Measurements from ENCODE around the gene NFILZ. TPM values are rescaled to one million over a fixed set of nuclear protein-coding genes. Genes with fewer than 3 reads are reported as not detected.

NFILZ gene
- polyA plus RNA-seq, 3 donors: not detected

GRCh38 chr19:8641908-8642547 is 11.6 kb downstream of the NFILZ start:
- peak; percentile 47 for DNase-seq

DNA sequence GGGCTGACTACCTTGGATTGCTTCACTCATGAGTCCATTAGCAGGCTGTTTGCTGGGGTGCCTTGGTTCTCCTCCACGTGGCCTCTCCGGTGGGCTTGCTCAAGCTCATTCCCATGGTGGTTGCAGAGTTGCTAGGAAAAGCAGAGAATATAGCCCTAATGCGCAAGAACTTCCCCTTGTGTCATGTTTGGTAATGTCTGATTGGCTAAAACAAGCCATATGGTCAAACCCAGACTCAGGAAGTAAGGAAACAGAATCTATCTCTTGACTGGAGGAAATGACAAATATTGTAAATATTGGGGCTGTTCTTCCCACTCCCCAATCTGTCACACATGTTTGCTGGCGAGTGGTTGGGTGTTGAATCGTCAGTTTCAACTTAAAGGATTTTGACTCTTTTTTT is 12.1 kb downstream of the NFILZ start:
- DNase-seq: no peak

DNA sequence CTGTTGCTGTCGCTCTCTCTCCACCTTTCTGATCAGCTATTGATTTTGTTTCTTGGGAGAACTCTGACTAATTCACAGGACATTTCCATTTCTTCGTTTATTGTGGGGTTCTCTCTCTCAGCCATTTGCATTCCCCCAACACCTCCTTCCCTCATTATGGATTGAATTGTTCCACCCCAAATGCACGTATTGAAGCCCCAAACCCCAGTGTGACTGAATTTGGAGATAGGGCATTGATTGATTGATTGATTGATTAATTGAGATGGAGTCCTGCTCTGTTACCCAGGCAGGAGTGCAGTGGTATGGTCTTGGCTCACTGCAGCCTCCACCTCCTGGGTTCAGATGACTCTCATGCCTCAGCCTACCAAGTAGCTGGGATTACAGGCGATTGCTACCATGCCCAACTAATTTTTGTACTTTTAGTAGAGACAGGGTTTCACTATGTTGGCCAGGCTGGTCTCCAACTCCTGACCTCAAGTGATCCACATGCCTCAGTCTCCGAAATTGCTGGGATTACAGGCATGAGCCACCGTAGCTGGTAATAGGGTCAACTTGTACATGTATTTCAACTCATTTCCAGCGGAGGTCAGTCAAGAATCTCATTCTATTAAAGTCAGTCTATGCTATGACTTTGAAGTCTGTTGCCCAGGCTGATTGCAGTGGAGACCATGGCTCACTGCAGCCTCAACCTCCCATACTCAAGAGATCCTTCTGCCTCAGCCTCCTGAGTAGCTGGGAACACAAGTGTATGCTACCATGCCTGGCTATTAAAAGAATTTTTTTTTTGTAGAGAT is 13.6 kb downstream of the NFILZ start:
- no peak for DNase-seq

DNA sequence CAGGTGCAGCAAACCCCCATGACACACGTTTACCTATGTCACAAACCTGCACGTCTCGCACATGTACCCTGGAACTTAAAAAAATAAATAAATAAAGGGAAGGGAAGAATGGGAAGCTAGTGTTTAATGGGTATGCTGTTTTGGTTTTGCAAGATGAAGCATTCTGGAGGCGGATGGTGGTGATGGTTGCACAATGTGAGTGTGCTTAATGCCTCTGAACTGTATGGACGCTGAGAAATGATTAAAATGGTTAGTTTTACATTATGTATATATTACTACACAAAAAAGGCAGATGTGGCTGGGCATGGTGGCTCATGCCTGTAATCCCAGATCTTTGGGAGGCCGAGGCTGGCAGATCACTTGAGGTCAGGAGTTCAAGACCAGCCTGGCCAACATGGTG is 17.8 kb downstream of the NFILZ start:
- no peak for DNase-seq

DNA sequence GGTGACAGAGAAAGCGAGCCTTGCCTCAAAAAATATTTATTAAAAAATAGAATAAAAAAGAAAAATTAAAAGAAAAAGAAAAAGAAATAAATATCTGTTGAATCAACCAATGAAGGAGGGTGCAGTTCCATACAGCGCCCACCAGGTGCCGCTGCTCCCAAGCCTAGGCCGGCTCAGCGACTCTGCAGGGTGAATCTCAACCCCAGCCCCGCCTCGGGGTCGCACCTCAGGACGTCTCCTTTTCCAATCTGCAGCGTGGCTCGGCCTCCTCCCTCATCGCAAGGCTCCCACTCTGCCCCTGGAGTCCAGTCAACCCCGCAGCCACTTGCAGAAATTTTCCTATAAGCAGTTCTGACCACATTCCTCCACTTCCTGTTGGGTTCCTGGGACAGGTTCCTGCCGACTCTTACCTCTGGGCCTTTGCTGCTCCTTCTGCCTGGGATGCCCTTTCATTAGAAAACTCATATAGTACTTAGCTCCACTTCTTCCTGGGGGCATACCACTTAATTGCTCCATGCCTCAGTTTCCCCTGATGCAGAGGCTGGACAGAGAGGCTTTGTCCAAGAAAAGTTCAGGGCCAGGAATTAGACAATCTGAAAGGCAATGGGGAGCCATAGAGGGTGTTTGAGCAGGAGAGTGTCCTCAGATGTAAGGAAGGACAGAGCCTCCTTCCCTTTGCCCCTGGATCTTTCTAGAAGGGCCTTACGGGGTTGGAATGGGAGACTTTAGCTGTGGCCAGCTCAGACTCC is 24.3 kb downstream of the NFILZ start:
- peak; percentile 33 for DNase-seq

DNA sequence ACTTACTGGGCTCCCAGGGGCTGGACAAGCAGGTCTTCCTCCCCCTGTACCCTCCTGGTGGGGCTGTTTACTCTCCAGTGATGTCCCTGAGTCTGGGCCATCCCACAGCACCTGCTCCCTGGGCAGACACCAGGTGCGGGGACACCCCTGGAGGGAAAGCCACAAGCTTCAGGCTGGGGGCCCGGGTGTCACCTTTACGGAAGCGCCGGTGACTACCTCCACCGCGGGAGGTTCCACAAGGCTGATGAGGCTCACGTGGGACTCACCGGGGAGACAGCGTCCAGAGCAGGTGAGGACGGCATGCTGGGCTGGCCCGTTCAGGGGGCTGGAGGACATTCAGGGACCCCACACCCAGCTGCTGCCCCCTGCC is 24.9 kb downstream of the NFILZ start:
- DNase-seq: no peak

DNA sequence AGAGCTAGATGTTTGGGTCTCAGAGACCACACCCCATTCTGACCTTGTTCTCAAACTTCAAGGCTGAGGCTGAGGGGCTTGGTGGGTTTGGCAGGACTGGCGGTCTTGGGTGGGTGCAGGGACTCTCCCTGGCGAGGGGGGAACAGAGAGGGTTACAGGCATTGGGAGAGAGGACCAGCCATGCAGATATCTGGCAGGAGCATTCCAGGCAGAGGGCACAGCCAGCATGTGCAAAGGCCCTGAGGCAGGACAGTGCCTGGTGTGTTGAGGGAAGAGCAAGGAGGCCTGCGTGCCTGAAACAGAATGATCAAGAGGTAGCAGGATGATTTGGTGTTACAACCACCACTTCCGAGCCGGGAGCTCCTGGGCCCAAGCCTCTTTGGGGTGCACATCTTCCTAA is 27.4 kb downstream of the NFILZ start:
- no peak for DNase-seq

- DNase-seq: no peak
Measured at GRCh38 chr19:8659905-8660304, 29.5 kb downstream of the NFILZ start.

DNA sequence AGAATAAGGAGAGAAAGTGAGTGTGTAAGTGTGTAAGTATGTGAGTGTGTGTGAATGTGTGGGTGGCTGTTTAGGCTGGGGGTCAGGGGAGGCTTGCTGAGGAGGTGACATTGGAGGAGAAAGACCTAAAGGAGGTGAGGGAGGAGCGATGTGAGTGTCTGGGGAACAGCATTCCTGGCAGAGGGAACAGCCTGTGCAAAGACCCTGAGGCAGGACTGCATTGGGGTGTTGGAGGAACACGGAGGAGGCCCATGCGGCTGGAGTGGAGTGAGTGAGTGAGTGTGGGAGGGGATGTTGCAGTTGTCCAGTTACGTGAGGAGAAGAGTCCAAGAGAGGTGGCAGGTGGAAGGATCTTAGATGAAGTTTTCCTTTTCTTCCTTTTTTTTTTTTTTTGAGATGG is 31.8 kb downstream of the NFILZ start:
- no peak for DNase-seq

DNA sequence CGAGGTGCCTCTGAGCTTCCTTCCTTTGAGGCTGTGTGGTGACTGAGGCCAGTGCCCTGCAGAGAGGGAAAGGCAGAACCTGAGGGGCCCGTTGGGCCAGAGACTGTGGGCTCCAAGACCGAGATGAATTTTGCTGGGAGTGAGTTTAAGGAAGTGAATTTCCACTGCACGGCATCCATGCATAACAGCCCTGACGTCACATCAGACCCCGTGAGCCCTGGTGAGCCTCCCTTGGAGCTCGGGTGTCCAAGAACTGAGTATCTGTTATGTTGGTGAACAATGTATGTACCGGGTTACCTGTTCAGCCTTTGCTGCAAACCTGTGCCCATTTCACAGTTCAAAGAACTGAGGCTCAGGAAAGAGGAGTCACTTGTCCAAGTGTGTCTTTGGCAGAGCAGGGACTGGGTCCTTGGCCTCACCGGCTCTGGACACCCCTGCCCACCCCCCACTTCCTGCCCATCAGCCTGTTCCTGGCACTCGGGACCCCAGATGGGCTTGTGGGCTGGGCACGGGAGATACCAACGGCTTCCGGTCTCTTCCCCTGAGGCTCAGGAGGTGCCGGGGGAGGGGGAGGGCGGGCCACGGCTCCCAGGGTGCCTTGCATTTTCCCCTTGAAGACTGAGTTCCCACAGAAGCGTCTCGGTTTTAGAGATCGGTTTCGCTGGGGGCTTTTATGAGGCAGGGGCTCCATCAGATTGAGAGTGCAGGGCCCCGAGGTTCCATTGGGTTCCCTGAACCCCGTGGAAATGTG is 33.7 kb downstream of the NFILZ start:
- no peak for DNase-seq

DNA sequence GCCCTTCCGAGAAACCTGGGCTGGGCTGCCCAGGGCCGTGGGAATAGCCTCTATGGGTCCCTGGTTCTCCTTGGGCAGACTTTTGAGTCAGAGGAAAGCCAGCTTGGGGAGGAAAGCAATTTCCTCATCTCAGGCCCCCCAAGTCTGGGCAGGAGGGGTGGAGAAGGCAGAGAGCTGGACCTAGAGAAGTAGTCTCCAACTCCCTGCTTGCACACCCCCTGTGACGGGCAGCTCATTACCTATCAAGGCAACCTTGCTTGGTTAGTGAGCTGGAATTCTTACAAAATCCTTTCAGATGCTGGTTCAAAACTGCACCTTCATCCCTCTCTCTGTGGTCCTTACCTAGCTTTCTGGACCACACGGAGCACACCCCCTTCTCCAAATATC is 34.2 kb downstream of the NFILZ start:
- DNase-seq: no peak

- no peak for DNase-seq
Measured at GRCh38 chr19:8665468-8666213, 35.2 kb downstream of the NFILZ start.

- no peak for DNase-seq
Measured at GRCh38 chr19:8666814-8667405, 36.5 kb downstream of the NFILZ start.

- DNase-seq: no peak
Measured at GRCh38 chr19:8673276-8673891, 43.0 kb downstream of the NFILZ start.

DNA sequence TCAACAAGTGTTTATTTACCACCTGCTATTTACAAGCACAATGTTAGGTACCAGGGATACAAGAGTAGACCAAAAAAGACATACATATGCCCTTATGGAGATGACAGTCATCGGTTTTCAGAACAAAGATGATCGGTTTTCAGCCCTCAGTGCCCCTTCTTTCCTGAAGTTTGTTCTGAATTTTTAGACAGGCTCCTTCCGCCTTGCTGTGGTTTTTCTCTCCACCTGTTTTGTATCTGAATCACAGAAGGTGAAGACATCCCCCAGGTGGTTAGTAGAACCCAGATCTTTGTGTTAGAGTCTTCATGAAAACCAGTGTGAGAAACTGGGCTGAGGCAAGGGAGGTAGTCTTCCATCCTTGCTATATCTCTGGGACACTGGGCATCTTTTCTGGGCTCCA is 44.6 kb downstream of the NFILZ start:
- no peak for DNase-seq

- no peak for DNase-seq
Measured at GRCh38 chr19:8678244-8678807, 47.9 kb downstream of the NFILZ start.
